NCI-H82 (cell line): ENCODE results near the gene SVIL.
"Not testable (repeated sequence)": the region's sequence is repeated elsewhere in the genome, so short reads cannot be mapped to it uniquely, and the experiment has no call there.

Experiments used
- DNase-seq: peaks from one replicate; lab custom pipeline; 2025; lab: John Stamatoyannopoulos, UW

The SVIL gene

GRCh38 chr10:29575098-29575455 lies 59.7 kb downstream of the SVIL start:
- no peak for DNase-seq

GRCh38 chr10:29574212-29575097 lies 60.3 kb downstream of the SVIL start:
- not testable (repeated sequence) for DNase-seq

GRCh38 chr10:29570248-29570647 lies 64.5 kb downstream of the SVIL start:
- DNase-seq: not testable (repeated sequence)

GRCh38 chr10:29569795-29570194 lies 65.0 kb downstream of the SVIL start:
- no peak for DNase-seq

- no peak for DNase-seq
These were observed 67.8 kb downstream of the SVIL start for GRCh38 chr10:29567003-29567402.

- not testable (repeated sequence) for DNase-seq
These were observed 68.6 kb downstream of the SVIL start for GRCh38 chr10:29566209-29566608.

- no peak for DNase-seq
These were observed 71.2 kb downstream of the SVIL start for GRCh38 chr10:29563420-29564035.

GRCh38 chr10:29563006-29563405 lies 71.8 kb downstream of the SVIL start:
- not testable (repeated sequence) for DNase-seq

- DNase-seq: no peak
These were observed 74.8 kb downstream of the SVIL start for GRCh38 chr10:29559996-29560395.

- no peak for DNase-seq
These were observed 77.1 kb downstream of the SVIL start for GRCh38 chr10:29557665-29558064.

GRCh38 chr10:29555746-29556481 lies 78.9 kb downstream of the SVIL start:
- no peak for DNase-seq

- no peak for DNase-seq
These were observed 79.6 kb downstream of the SVIL start for GRCh38 chr10:29555091-29555745.

GRCh38 chr10:29554660-29555059 lies 80.1 kb downstream of the SVIL start:
- no peak for DNase-seq

GRCh38 chr10:29553544-29554250 lies 81.1 kb downstream of the SVIL start:
- DNase-seq: no peak

GRCh38 chr10:29553116-29553515 lies 81.7 kb downstream of the SVIL start:
- not testable (repeated sequence) for DNase-seq

- not testable (repeated sequence) for DNase-seq
These were observed 85.3 kb downstream of the SVIL start for GRCh38 chr10:29549493-29549892.

- DNase-seq: no peak
These were observed 87.9 kb downstream of the SVIL start for GRCh38 chr10:29546773-29547313.

GRCh38 chr10:29545122-29545521 lies 89.6 kb downstream of the SVIL start:
- no peak for DNase-seq

- no peak for DNase-seq
These were observed 91.1 kb downstream of the SVIL start for GRCh38 chr10:29543715-29544114.

- DNase-seq: no peak
These were observed 92.0 kb downstream of the SVIL start for GRCh38 chr10:29542723-29543122.
